HG02759 (cell line): Measurements from ENCODE around the gene EPB41L4A.
"Not testable (repeated sequence)": the region's sequence is repeated elsewhere in the genome, so short reads cannot be mapped to it uniquely, and the experiment has no call there.

ENCODE experiments used
- ATAC-seq: cut with Tn5 transposase; IDR thresholded peaks from one replicate; pipeline ENCODE4 v1.9.1; 2021; ENCODE audit warnings: mild to moderate bottlenecking, moderate library complexity; ENCODE audit not compliant: unreplicated experiment

The EPB41L4A gene

DNA sequence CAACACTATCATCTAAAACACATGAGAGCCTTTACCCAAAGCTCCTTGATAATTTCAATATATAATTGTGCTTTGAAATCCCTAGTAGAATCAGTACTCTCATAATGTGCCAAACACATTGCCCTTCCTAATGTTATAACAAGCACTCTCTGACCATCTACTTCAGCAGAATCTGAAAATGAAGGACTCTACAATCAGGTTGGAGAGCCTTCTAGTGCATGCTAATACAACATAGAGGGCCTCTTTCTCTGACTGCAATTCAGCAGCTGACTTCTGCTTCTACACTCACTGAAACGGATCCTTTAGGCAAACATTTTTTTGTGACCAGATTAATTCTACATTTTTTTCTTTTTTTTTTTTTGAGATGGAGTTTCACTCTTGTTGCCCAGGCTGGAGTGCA is 155.6 kb downstream of the EPB41L4A start:
- no peak for ATAC-seq

DNA sequence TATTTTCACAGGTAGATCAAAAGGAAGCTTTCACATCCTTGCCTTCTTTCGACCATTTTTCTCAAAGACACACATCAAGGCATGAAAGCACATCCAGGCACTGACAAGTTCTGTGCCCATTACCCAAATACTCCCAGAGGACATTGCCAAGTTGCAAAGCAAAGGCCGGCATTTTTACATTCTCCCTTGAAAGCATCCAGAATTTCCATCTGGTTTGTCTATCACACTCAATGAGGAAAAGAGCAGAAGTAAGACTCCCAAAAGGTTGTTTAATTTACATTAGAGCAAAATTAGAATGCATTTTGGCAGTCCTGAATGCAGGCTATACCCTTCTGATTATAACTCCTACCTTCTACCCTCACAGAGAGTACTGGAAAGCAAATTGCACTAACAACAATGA is 160.5 kb downstream of the EPB41L4A start:
- ATAC-seq: no peak

DNA sequence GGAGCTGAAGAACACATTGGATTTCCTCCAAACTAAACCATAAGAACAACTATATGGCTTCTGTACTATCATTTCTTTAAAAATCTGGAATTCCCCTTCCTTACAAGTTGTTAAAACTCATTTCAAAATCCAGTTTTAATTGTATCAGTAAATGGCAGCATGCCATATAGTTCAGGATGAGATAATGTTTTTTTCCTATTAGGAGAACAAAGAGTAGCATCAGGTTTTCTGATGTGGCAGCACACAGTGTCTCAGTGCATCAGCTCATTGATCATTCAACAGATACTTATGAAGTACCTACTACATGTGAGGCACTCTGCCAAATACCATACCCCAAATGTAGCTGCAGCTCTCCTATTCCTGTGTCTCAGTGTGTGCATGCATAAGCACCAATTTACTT is 161.1 kb downstream of the EPB41L4A start:
- ATAC-seq: no peak

DNA sequence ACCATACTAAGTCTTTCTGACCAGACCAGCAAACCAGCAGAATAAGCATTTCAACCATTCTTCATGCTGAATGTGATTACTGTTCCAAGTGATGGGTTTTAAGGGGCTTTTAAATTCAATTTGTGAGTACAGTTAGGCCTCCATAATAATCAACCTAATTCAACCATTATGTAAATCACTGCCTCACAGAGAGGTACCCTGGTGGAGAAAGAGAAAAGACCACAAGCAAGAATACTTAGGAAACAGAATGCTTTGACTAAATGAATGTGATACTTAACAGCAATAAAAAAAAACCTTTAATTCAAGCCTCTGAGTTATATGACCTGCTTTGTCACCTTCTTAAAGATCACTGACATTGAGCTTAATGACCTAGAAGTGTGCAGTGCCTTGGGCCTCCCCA is 162.1 kb downstream of the EPB41L4A start:
- no peak for ATAC-seq

DNA sequence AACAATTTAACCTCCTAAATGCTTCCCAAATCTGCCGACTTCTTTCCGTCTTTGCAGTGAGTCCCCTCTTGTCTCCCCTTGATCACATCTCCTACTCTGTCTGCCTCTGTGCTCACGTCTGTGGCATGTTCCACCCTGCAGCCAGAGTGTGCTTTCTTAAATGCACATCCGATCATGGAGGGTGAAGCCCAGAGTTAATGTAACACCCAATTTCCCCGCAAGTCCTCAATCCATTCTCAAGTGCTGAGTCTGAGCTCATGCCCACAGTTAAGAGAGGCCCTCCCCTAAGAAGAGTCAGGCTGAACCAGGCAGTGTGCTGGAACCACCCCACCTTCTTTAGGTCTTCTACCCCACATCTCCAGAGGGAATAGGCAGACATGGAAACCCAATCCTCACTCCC is 164.8 kb downstream of the EPB41L4A start:
- ATAC-seq: no peak

DNA sequence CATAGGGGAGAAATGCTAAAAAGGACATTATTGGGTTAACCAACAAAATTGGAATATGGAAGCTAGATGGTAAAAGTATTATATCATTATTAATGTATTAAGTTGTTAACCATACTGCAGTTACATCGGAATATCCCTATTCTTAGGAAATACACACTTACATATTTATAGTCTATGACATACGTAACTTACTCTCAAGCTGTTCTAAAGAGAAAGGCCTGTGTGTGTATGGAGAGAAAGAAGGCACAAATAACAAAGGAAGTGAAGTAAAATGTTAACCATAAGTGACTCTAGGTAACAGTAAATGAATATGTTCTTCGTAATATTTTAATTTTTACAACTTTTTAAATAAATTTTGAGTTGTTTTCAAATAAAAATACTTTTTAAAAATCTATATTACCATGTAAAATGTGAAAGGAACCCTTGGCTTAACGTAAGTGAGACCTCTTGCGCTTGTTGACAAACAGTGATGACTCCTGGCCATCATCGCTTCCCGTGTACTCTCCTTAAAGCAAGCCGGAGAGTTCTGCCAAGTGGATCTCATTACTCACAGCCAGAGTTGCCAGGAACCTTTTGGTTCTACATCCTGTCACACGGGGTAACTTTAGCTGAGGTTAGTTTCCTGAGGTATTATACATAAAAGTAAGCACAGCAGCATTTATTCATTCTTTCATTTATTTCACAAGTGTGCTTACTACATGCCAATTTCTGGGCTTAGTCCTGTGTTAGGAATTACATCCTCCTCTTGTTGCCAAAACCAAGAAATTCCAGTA is 165.4 kb downstream of the EPB41L4A start:
- ATAC-seq: no peak

DNA sequence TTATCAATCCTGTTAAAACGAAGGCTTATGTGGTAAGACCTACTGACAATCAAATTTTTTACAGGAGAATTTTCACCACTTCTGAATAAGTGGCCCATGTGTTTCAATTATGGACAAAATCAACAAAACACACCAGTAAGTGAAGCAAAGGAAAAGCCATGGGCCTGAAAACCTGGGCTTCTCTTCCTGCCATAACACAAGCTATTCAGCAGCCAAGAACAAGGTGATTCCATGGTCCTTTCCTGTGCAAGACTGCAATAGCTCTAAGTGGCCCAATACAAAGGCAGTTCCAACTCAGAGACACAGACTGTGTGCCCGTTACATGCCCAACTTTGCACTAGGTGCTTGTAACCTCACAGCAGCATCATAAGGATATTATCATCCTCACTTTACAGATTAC is 168.5 kb downstream of the EPB41L4A start:
- no peak for ATAC-seq

DNA sequence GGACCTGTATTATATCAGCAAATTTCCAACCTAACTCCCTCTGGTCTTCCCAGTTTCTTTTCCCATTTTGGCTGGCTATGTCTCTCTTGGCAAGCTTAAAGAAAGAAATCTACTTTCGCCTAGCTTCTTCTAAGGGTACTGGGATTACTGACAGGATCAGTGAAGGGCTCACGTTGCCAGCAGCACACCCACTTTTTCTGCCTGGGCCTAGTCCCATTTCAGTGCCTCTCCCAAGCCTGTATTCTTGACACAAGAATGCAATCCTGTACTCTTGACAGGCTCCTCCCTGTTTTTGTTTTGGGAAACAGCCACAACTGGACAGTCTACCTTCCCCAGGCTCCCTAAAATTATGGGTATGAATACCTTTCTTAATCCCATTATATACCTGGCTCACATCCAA is 170.5 kb downstream of the EPB41L4A start:
- ATAC-seq: no peak

DNA sequence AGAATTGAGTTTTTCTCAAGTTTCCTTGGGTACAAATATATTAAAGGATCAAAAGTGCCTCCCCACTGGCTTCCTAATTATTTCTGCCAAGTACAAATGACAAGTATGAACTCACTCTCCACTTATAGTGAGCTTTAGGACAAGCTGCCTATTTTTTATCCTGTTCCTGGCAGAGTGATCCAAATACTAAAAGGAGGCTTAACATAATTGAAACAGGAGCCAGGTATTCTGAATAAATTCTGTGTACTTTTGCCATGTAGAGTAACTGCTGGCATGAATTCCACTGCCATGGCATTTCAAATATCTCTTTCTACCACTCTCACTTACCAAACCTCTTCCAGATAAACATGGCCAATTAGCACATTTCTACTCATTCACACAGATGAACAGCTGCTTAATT is 171.1 kb downstream of the EPB41L4A start:
- ATAC-seq: no peak

DNA sequence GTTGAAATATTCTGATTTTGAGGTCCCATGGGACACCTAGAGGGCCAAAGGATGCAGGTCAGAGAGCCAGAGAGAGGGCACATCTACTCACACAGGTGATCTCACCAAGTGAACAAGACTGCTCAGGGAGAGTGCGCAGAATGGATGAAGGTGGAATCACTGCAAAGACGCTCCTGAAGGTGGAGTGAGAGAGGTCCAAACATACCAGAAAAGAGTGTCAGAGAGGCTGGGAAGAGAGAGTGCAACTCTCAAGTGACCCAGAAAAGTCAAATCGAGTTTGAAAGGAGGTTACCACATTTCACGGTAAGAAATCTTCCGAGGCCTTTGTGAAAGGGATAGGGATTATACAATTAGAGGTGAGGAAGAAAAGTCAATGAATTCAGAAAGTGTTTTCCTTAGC is 173.4 kb downstream of the EPB41L4A start:
- no peak for ATAC-seq

DNA sequence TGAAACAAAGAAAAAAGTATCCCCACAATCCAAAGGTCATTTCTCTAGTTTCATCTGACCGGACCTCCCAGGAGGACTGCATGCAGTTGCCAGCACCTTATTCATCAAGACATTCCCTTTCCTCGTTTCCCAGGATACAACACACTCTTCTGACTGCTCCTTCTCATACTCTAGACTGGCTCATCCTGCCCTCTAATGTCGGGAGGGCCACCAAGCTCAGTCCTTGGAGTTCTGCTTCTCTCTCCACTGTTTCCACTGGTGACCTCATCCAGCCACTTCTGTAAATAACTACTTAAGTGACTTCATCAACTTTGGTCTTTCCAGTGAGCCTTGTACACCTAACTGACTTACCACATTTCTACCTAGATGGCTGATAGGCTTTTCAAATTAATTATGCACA is 179.1 kb downstream of the EPB41L4A start:
- no peak for ATAC-seq

DNA sequence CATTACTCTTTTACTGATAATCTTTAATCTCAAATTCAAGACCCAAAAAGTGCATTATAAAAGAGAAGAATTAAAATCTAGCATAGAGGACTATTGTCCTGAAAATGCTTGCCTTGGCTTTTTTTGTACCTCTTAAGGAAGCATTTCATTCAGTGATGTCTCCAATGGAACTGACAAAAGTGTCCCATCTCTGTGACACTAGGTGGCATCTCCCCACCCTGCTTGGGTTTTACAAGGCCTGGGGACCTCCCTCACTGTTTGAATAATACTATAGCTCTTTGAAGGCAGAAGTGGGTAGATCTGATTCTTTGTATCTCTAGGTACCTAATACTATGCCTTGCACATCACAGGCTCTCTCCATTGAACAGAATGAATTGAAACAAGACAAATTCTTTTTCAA is 180.6 kb downstream of the EPB41L4A start:
- ATAC-seq: no peak

DNA sequence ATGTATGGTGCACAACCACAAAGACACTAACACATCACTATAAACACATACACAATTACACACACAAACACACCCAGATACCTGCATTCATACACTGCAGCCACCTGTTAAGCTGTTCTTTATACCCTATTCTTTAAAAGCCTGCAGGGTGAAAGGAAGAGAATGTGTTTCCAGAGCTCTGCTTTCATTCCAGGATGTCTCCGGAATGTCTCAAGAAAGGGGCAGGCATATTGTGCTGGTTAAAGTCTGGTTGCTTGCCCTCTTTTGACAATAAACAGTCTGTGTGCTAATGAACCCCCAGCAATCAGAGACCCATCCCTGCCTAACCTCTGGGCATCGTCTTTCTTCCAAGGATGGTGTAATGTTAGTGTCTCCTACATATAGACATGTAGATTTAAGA is 181.6 kb downstream of the EPB41L4A start:
- no peak for ATAC-seq

DNA sequence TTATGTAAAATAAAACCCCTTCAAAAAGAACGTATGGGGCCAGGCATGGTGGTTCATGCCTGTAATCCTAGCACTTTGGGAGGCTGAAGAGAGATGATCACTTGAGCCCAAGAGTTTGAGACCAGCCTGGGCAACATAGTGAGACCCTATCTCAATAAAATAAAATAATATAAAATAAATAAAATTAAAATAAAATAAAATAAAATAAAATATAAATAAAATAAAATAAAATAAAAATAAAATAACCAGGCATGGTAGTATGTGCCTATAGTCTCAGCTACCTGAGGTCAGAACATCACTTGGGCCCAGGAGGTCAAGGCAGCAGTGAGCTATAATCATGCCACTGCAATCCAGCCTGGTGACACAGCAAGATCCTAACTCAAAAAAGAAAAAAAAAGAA is 185.1 kb downstream of the EPB41L4A start:
- ATAC-seq: no peak

DNA sequence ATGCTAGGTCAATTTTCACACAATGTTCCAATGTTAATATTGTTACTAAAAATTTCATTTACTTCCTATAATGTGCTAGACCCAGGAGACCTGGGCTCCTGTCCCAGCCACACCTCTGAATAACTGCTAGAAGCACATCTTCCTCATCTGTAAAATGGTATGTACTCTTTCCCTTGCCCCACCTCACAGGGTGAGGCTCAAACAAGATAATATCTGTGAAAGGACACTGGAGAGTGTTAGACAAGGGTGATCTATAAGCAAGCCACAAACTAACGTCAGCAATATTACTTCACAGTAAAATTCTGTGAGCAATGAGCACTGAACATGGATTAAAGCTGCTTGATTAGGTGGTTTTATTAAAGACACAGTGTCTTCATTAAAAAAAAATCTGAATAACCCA is 186.4 kb downstream of the EPB41L4A start:
- ATAC-seq: no peak

DNA sequence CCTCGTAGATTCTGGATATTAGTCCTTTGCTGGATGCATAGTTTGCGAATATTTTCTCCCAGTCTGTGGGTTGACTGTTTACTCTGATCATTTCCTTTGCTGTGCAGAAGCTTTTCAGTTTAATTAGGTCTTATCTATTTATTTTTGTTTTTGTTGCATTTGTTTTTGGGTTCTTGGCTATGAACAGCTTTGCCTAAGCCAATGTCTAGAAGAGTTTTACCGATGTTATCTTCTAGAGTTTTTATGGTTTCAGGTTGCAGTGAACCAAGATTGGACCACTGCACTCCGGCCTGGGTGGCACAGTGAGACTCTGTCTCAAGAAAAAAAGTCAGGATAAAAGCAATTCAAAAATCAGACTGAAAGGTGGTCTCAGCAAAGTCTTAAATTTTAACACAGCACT is 188.5 kb downstream of the EPB41L4A start:
- no peak for ATAC-seq

DNA sequence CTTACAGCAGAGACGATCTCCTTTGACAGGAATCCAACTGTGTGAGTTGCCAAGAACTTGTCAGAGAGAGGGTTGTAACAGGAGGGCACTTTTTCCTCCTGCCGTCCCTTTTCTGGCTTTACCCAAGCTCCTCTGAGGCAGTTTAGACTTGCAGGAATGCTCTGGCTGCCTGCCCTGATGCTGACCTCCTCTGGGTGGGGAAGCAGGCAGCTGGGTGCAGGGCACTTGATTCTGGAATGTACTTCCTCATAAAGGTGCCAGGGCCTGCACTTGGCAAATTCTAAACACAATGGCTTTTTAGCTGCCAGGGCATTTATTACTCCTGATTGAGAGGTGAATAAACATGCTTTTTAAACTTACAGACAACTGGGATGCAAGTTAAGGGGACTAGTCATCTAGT is 190.4 kb downstream of the EPB41L4A start:
- ATAC-seq: no peak

DNA sequence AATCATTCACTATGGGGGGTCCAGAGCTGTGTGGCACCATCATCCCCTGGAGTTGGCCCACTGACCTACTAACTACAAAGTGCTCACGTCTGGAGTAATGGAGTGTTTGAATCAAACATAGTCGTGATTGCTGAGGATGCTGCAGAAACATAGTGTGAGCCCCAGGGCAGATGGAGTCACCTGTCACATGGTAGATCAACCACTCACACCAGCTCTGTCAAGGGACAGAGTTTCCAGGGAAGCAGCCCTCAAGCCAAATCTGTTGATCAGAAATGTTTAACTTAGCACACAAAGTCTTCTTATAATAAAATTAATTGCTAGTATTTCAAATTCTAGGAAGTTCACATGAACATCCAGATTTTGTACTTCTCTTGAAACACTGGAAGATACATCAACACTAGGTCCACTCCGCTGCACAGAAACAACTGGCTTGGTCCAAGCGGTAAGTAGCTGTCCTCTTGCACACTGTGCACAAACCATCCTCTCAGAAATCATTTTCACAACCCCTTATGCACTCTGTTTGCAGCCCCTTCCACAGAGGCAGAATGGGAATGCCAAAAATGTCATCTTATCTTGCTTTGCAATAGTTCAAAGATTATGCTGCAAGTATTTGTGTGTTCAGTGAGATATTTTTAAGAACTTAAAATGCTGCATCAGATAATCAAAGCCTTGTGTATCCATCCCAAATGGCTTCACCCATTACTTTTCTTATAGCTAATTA is 191.0 kb downstream of the EPB41L4A start:
- ATAC-seq: no peak

DNA sequence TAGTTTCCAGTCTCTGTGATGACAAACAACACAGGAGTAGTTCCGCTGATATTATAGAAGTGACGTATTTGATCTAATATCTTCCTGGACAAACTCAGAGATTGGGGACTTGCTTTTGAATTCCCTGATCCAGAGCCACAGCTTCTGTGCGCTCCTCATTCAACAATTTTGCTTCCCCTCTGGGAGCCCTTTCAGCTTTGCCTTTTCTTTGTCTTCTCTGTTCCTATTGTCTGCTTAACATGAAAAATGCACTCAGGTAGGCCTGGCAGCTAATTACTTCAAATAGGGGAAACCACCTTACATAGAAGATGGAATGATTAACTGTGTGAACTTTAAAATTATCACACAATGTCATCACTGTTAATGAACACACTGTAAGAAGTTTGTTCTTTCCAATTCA is 192.9 kb downstream of the EPB41L4A start:
- no peak for ATAC-seq

DNA sequence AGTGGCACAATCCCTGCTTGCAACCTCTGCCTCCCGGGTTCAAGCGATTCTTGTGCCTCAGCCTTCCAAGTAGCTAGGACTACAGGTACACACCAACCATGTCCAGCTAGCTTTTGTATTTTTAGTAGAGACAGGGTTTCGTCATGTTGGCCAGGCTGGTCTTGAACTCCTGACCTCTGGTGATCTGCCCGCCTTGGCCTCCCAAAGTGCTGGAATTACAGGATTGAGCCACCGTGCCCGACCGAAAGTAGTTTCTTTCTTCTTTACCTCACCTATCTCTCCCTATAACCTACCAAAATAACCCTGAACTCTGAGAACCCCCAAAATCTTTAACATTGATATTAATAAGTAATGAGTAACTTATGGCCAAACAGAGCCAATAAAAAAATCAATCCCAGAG is 196.1 kb downstream of the EPB41L4A start:
- not testable (repeated sequence) for ATAC-seq

DNA sequence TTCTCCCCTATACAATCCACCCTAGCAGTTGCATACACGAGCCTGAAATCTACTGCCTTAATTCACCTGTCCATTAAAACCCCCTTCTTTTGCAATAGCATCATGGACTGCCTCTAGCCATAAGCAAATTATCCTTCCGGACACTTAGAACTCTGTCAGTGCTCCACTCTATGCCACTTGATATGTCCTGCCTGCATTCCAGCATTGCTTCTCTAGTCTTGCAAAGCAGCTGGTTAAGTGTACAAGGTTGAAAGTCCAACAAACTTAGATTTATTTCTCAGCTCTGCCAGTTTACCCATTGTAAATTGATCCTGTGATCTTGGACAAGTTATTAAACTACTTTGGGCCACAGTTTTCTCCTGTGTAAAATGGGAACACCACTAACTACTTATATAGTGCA is 197.9 kb downstream of the EPB41L4A start:
- ATAC-seq: no peak

DNA sequence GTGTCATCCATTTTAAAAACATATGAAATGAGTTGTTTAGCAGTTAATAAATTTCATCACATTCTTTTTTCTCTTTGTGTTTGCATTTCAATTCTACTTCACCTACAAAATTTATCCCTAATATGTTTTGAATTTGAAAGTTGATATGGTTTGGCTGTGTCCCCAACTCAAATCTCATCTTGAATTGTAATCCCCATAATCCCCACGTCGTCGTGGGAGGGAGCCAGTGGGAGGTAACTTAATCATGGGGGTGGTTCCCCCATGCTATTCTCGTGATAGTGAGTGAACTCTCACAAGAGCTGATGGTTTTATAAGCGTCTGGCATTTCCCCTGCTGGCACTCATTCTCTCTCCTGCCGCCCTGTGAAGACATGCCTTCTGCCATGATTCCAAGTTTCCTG is 200.1 kb downstream of the EPB41L4A start:
- no peak for ATAC-seq
